ENCODE results near the gene RETREG2. TPM values are rescaled to one million over a fixed set of nuclear protein-coding genes. Genes with fewer than 3 reads are reported as not detected.

RETREG2 gene
- total RNA-seq, 1 donor from 2014 or later = 29.9 TPM

DNA sequence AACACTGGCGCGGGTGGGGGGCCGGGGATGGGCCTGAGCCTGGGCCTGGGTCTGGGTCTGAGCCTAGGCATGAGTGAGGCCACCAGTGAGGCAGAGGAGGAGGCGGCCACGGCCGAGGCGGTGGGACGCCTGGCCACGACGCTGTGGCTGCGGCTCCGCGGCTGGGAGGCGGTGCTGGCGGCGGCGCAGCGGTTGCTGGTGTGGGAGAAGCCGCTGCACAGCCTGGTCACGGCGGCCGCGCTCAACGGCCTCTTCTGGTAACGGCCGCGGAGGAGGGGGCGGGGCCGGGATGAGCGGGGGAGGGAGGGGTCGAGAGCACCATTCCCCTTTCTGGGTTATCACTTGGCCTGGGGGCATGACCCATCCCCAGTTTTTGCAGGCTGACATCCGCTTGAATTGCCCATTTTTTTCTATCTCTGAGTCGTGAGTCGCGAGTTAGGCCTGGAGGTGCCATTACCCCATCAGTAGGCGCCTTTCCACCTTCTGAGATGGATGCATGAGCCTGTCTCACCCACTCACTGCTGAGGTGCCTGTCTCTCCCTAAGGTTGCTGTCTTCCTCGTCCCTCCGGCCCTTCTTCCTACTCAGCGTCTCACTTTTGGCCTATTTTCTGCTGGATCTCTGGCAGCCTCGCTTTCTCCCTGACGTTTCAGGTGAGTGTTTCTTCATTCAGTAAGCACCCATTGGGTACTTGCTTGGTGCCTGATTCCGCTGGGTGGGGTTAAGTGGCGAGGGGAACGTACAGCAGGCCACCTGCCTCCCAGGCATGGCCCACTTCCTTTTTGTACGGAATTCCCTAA lies 501 bp downstream of the RETREG2 start:
- H3K27me3 ChIP-seq (ENCODE audit: low read depth) = no peaks in the 10 kb centered on the region
- peaks cover 60% of the 10 kb centered on the region for H3K36me3 ChIP-seq
- peaks cover 56% of the 10 kb centered on the region for H3K4me1 ChIP-seq
- TF ChIP-seq, protein P1, sequence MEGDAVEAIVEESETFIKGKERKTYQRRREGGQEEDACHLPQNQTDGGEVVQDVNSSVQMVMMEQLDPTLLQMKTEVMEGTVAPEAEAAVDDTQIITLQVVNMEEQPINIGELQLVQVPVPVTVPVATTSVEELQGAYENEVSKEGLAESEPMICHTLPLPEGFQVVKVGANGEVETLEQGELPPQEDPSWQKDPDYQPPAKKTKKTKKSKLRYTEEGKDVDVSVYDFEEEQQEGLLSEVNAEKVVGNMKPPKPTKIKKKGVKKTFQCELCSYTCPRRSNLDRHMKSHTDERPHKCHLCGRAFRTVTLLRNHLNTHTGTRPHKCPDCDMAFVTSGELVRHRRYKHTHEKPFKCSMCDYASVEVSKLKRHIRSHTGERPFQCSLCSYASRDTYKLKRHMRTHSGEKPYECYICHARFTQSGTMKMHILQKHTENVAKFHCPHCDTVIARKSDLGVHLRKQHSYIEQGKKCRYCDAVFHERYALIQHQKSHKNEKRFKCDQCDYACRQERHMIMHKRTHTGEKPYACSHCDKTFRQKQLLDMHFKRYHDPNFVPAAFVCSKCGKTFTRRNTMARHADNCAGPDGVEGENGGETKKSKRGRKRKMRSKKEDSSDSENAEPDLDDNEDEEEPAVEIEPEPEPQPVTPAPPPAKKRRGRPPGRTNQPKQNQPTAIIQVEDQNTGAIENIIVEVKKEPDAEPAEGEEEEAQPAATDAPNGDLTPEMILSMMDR (IDR thresholded peaks at IDR 0.05; ENCODE audit: borderline replicate concordance) = no peak
- peak overlapping the region; percentile 88 for H3K4me3 ChIP-seq
- peak; percentile 60 for DNase-seq
- H3K27ac ChIP-seq (replicated peaks) = peak overlapping the region; percentile 99
- intact Hi-C loops (cut with micrococcal nuclease) = no loop called here
- no peaks in the 10 kb centered on the region for H3K9me3 ChIP-seq (replicated peaks)

DNA sequence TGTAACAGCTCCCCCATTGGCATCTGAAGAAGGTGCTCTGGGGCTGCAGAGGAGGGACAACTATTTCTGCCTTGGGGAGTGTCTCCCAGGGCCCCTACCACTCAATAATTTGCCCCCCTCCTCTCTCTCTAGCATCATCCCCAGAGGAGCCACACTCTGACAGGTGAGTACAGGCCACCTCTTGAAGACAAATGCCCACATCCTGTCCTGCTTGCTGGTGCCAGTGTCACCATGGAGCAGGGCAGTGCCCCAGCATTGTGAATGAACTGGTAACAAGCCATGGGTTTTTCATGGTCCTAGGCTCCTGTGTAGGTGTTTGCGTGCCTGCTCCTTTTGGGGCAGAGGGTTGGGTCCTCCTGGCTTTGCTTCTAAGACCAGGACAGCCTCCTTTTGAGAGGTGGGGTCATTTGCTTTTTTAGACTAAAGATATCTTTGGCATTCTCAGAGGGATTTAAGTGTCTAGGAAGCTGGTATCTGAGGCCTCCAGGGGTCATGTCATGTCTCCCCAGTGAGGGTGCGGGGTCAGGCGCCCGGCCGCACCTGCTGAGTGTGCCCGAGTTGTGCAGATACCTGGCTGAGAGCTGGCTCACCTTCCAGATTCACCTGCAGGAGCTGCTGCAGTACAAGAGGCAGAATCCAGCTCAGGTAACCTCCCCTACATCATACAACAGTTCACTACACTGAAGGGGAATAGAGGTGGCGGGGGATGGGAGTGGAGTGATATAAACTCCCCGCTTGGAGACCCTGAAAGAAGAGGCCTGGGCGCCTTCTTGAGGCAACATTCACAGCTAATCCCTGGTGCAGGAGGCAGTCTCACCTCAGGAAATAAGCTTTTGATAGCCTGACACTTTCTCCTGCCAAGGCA lies 1.8 kb downstream of the RETREG2 start:
- H3K27ac ChIP-seq (replicated peaks) = no peak overlapping the region
- intact Hi-C loops (cut with micrococcal nuclease) = no loop called here
- no peak for DNase-seq
- H3K36me3 ChIP-seq = peaks cover 56% of the 10 kb centered on the region
- H3K4me3 ChIP-seq = peak overlapping the region; percentile 88
- peaks cover 50% of the 10 kb centered on the region for H3K4me1 ChIP-seq
- no peaks in the 10 kb centered on the region for H3K27me3 ChIP-seq (ENCODE audit: low read depth)
- TF ChIP-seq, protein P1 (IDR thresholded peaks at IDR 0.05; ENCODE audit: borderline replicate concordance) = no peak
- H3K9me3 ChIP-seq (replicated peaks) = no peaks in the 10 kb centered on the region

DNA sequence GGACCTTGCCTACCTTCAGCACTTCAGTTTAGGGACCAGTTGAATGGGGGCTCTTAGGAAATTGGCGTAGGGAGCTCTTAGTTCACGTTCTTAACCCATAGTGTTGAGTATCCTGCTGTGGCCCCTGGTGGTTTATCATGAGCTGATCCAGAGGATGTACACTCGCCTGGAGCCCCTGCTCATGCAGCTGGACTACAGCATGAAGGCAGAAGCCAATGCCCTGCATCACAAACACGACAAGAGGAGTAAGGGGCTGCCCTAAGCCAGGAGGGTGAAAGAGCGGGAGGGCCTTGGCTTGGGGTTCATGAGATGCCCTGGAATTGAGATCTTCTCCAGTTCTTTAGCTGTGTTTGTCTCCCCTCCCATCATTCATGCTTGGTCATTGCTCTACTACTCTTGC lies 2.9 kb downstream of the RETREG2 start:
- no peak overlapping the region for H3K4me3 ChIP-seq
- H3K4me1 ChIP-seq = peaks cover 39% of the 10 kb centered on the region
- intact Hi-C loops (cut with micrococcal nuclease) = no loop called here
- no peaks in the 10 kb centered on the region for H3K27me3 ChIP-seq (ENCODE audit: low read depth)
- H3K9me3 ChIP-seq (replicated peaks) = no peaks in the 10 kb centered on the region
- DNase-seq = no peak
- H3K36me3 ChIP-seq = peaks cover 49% of the 10 kb centered on the region
- H3K27ac ChIP-seq (replicated peaks) = no peak overlapping the region
- TF ChIP-seq, protein P1 (IDR thresholded peaks at IDR 0.05; ENCODE audit: borderline replicate concordance) = no peak

DNA sequence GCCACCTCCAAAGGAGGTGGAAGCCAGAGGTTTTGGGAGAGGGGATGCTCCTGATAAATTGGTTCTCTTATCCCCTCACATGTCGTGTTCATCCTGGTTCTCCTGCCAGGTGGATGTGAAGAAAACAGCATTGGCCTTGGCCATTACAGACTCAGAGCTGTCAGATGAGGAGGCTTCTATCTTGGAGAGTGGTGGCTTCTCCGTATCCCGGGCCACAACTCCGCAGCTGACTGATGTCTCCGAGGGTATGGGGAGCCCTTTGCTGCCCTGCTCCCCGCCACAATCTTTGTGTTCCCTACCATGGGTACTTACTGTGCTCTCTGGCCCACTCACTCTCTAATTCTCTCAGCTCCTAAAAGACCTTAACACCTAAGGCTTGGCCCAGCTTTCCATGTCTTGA lies 3.5 kb downstream of the RETREG2 start:
- Histone ChIP-seq H3K27ac (replicated peaks) (no peak overlapping the region), H3K9me3 (replicated peaks) (no peaks in the 10 kb centered on the region), H3K36me3 (peaks cover 49% of the 10 kb centered on the region), H3K4me3 (no peak overlapping the region), H3K27me3 (ENCODE audit: low read depth) (no peaks in the 10 kb centered on the region), H3K4me1 (peaks cover 33% of the 10 kb centered on the region)
- TF ChIP-seq, protein P1 (IDR thresholded peaks at IDR 0.05; ENCODE audit: borderline replicate concordance) = no peak
- no peak for DNase-seq
- intact Hi-C loops (cut with micrococcal nuclease) = no loop called here

DNA sequence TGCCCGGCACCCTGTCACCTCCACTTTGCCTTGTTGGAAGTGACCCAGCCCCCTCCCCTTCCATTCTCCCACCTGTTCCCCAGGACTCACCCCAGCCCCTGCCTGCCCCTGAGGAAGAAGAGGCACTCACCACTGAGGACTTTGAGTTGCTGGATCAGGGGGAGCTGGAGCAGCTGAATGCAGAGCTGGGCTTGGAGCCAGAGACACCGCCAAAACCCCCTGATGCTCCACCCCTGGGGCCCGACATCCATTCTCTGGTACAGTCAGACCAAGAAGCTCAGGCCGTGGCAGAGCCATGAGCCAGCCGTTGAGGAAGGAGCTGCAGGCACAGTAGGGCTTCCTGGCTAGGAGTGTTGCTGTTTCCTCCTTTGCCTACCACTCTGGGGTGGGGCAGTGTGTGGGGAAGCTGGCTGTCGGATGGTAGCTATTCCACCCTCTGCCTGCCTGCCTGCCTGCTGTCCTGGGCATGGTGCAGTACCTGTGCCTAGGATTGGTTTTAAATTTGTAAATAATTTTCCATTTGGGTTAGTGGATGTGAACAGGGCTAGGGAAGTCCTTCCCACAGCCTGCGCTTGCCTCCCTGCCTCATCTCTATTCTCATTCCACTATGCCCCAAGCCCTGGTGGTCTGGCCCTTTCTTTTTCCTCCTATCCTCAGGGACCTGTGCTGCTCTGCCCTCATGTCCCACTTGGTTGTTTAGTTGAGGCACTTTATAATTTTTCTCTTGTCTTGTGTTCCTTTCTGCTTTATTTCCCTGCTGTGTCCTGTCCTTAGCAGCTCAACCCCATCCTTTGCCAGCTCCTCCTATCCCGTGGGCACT lies 4.5 kb downstream of the RETREG2 start:
- no peaks in the 10 kb centered on the region for H3K9me3 ChIP-seq (replicated peaks)
- H3K27ac ChIP-seq (replicated peaks) = no peak overlapping the region
- no peak overlapping the region for H3K4me3 ChIP-seq
- H3K4me1 ChIP-seq = peaks cover 23% of the 10 kb centered on the region
- DNase-seq = peak; percentile 24
- no peaks in the 10 kb centered on the region for H3K27me3 ChIP-seq (ENCODE audit: low read depth)
- TF ChIP-seq, protein P1 (IDR thresholded peaks at IDR 0.05; ENCODE audit: borderline replicate concordance) = no peak
- intact Hi-C loops (cut with micrococcal nuclease) = no loop called here
- peaks cover 49% of the 10 kb centered on the region for H3K36me3 ChIP-seq

All from left ventricle myocardium inferior (tissue), 1 donor.